IMR-90 (cell line): ENCODE measurements around the gene GNG5. TPM values are rescaled to one million over a fixed set of nuclear protein-coding genes. Genes with fewer than 3 reads are reported as not detected.

Source experiments
- ATAC-seq: fragments of 200-7000 bp; cut with Tn5 transposase; 2 replicates; pipeline ENCODE4 v1.9.1; 2020; ENCODE audit warnings: low read depth, mild to moderate bottlenecking, moderate library complexity
- BruUV-seq: library from RNA; stranded (reverse); fragments of 400-500 nt; replicated peaks from 2 replicates; lab custom pipeline; 2021; lab: Mats Ljungman, UMichigan
- CTCF ChIA-PET: fragments of 300-600 bp; formaldehyde crosslinking; extraction: SDS; loops from one replicate; lab custom pipeline; 2021; ENCODE audit warnings: antibody characterized with exemption; lab: Yijun Ruan, JAX
- POLR2A ChIA-PET: fragments of 300-600 bp; sonication (Branson Sonifier 250); formaldehyde crosslinking; loops from one replicate; lab custom pipeline; 2022; ENCODE audit warnings: antibody characterized with exemption; ENCODE audit not compliant: unreplicated experiment; lab: Charles Lee
- DNase-seq: peaks from one replicate; pipeline ENCODE4 v3.0.0; 2013
- H2AFZ ChIP-seq: replicated peaks from 2 replicates; pipeline ENCODE3; 2013; ENCODE audit warnings: low read length, mild to moderate bottlenecking; ENCODE audit not compliant: poor library complexity
- H2AK5ac ChIP-seq: 2 replicates; pipeline ENCODE4 v1.6.1; 2013; ENCODE audit warnings: low read depth, low read length, inconsistent platforms
- H2AK9ac ChIP-seq: replicated peaks from 2 replicates; pipeline ENCODE3; 2013; ENCODE audit warnings: mild to moderate bottlenecking, low read depth, low read length, moderate library complexity; ENCODE audit not compliant: poor library complexity
- H2BK120ac ChIP-seq: 2 replicates; pipeline ENCODE4 v1.6.1; 2013; ENCODE audit warnings: low read depth, low read length, inconsistent platforms
- H2BK15ac ChIP-seq: 3 replicates; pipeline ENCODE4 v1.6.1; 2013; ENCODE audit warnings: low read depth, low read length, inconsistent platforms
- H2BK20ac ChIP-seq: 2 replicates; pipeline ENCODE4 v1.6.1; 2013; ENCODE audit warnings: low read depth, mild to moderate bottlenecking, inconsistent platforms, low read length, moderate library complexity
- H2BK5ac ChIP-seq: 2 replicates; pipeline ENCODE4 v1.6.1; 2013; ENCODE audit warnings: mild to moderate bottlenecking, low read depth, low read length, inconsistent platforms; ENCODE audit not compliant: poor library complexity, severe bottlenecking
- H3K14ac ChIP-seq: replicated peaks from 2 replicates; pipeline ENCODE4 v1.6.1; 2013; ENCODE audit warnings: low read depth, low read length, inconsistent platforms
- H3K18ac ChIP-seq: 2 replicates; pipeline ENCODE4 v1.6.1; 2013; ENCODE audit warnings: low read depth, low read length, control low read depth
- H3K23ac ChIP-seq: 2 replicates; pipeline ENCODE4 v1.6.1; 2013; ENCODE audit warnings: low read depth, low read length, inconsistent platforms
- H3K27ac ChIP-seq: 2 replicates; pipeline ENCODE4 v1.5.1; 2013; ENCODE audit warnings: mild to moderate bottlenecking, control low read depth, low read length; ENCODE audit not compliant: insufficient read depth
- H3K27me3 ChIP-seq: 2 replicates; pipeline ENCODE4 v1.6.1; 2013; ENCODE audit warnings: low read length; ENCODE audit not compliant: control insufficient read depth, insufficient read depth
- H3K36me3 ChIP-seq: 2 replicates; pipeline ENCODE4 v1.6.1; 2013; ENCODE audit warnings: low read length, mixed read lengths; ENCODE audit not compliant: control insufficient read depth, insufficient read depth
- H3K4ac ChIP-seq: 2 replicates; pipeline ENCODE4 v1.6.1; 2013; ENCODE audit warnings: low read depth, low read length, inconsistent platforms
- H3K4me1 ChIP-seq: 2 replicates; pipeline ENCODE4 v1.6.1; 2013; ENCODE audit warnings: low read length, mixed read lengths; ENCODE audit not compliant: control insufficient read depth, insufficient read depth
- H3K4me2 ChIP-seq: 2 replicates; pipeline ENCODE4 v1.6.1; 2013; ENCODE audit warnings: low read depth, mild to moderate bottlenecking, control low read depth, low read length, moderate library complexity
- H3K4me3 ChIP-seq: 2 replicates; pipeline ENCODE4 v1.5.1; 2013; ENCODE audit warnings: low read depth, mild to moderate bottlenecking, control low read depth, low read length, moderate library complexity; ENCODE audit not compliant: insufficient read depth
- H3K56ac ChIP-seq: 2 replicates; pipeline ENCODE4 v1.6.1; 2013; ENCODE audit warnings: low read length, inconsistent platforms; ENCODE audit not compliant: insufficient read depth; ENCODE audit errors: extremely low read depth
- H3K79me1 ChIP-seq, 2 experiments: 2 replicates each; pipeline ENCODE4 v1.6.1; 2013; ENCODE audit warnings: low read length in 2 of 2, inconsistent platforms in 1 of 2, low read depth in 1 of 2
- H3K9ac ChIP-seq: 2 replicates; pipeline ENCODE4 v1.6.1; 2013; ENCODE audit warnings: low read depth, low read length, control low read depth
- H3K9me1 ChIP-seq: 2 replicates; pipeline ENCODE4 v1.6.1; 2013; ENCODE audit warnings: low read length, inconsistent platforms; ENCODE audit not compliant: insufficient read depth
- H3K9me3 ChIP-seq: 2 replicates; pipeline ENCODE4 v1.6.1; 2013; ENCODE audit warnings: low read length; ENCODE audit not compliant: control insufficient read depth, insufficient read depth
- H4K20me1 ChIP-seq: 2 replicates; pipeline ENCODE4 v1.6.1; 2013; ENCODE audit warnings: low read length, inconsistent platforms; ENCODE audit not compliant: insufficient read depth
- H4K5ac ChIP-seq: 2 replicates; pipeline ENCODE4 v1.6.1; 2013; ENCODE audit warnings: mild to moderate bottlenecking, low read depth, low read length, control low read depth
- H4K8ac ChIP-seq, 2 experiments: 2 replicates each; pipeline ENCODE4 v1.6.1; 2013; ENCODE audit warnings: low read depth in 2 of 2, low read length in 2 of 2, control low read depth in 1 of 2, inconsistent platforms in 1 of 2
- H4K91ac ChIP-seq: 2 replicates; pipeline ENCODE4 v1.6.1; 2013; ENCODE audit warnings: low read depth, low read length, inconsistent platforms; ENCODE audit not compliant: insufficient read depth
- CHD1 ChIP-seq: IDR thresholded peaks from 2 replicates; pipeline ENCODE4 v1.6.1; 2012; ENCODE audit warnings: low read depth, low read length, improper control_type of control experiment
- FOS ChIP-seq: fragments of 150-350 bp; IDR thresholded peaks from 2 replicates; pipeline ENCODE4 v1.6.1; 2016; ENCODE audit warnings: low read depth, low read length
- MAFK ChIP-seq: IDR thresholded peaks from 2 replicates; pipeline ENCODE4 v1.6.1; 2012; ENCODE audit warnings: low read depth, low read length, improper control_type of control experiment
- WGBS, 2 experiments: methylation state at CpG; one replicate each; pipeline versions ENCODE4 v1.1.5 to v1.1.7; 2013; ENCODE audit warnings: missing lambda C conversion rate in 2 of 2; ENCODE audit not compliant: insufficient read length in 1 of 2; ENCODE audit errors: extremely low coverage in 2 of 2; 5-methylcytosine and 5-hydroxymethylcytosine counted together
- dilution Hi-C: fragments of 300-500 bp; cut with HindIII; formaldehyde crosslinking; loops from one replicate; pipeline ENCODE4 v1.14.3; 2018; ENCODE audit warnings: low sequenced_read_pairs; ENCODE audit not compliant: unreplicated experiment
- in situ Hi-C: fragments of 300-500 bp; cut with MboI; formaldehyde crosslinking; loops from 3 replicates; pipeline ENCODE4 v1.14.3; 2019; ENCODE audit warnings: low sequenced_read_pairs, inconsistent platforms, mixed read lengths
- intact Hi-C: fragments of 100-400 bp; cut with micrococcal nuclease; formaldehyde crosslinking; loops from 2 replicates; pipeline ENCODE4 v1.10.0; 2022
- polyA plus RNA-seq, 3 experiments: library from polyadenylated mRNA; depleted of rRNA; stranded (reverse); fragments of >200 nt; gene quantifications; 2 replicates each; pipeline ENCODE4 v1.2.3, GENCODE V29; 2012; ENCODE audit warnings: low replicate concordance in 1 of 3
- total RNA-seq: library from RNA; depleted of rRNA; stranded (reverse); fragments of >200 nt; gene quantifications from 2 replicates; pipeline ENCODE4 v1.2.3, GENCODE V29; 2012

Gene GNG5
- total and polyA plus RNA-seq, 2 of the 4 experiments (the other 2 are of a cell fraction): 36.4 to 128 TPM

GRCh38 chr1:84510165-84510564 lies 3.8 kb upstream of the GNG5 start:
- Histone ChIP-seq H2BK120ac (no peak overlapping the region), H2BK5ac (no peak overlapping the region), H3K27ac (no peak overlapping the region), H4K5ac (no peak overlapping the region), H3K79me1 (peaks cover 4 to 11% of the 10 kb centered on the region in 2 experiments; a peak in 3 of 4 replicates), H2AK5ac (no peak overlapping the region), H3K4me3 (no peak overlapping the region), H3K9ac (no peak overlapping the region), H3K4me2 (no peak overlapping the region), H3K18ac (no peak overlapping the region), H3K27me3 (no peaks in the 10 kb centered on the region), H2AFZ (no peak overlapping the region), H3K4ac (no peak overlapping the region), H3K14ac (no peak overlapping the region), H4K91ac (no peak overlapping the region), H3K23ac (no peak overlapping the region), H3K9me1 (no peaks in the 10 kb centered on the region), H4K20me1 (peaks cover 4% of the 10 kb centered on the region), H4K8ac (no peak overlapping the region), H3K56ac (no peak overlapping the region), H3K4me1 (no peaks in the 10 kb centered on the region), H3K36me3 (no peaks in the 10 kb centered on the region), H3K9me3 (no peaks in the 10 kb centered on the region), H2BK15ac (no peak overlapping the region), H2BK20ac (no peak overlapping the region), H2AK9ac (no peak overlapping the region)
- POLR2A ChIA-PET: no interaction called here
- no peak for DNase-seq
- in situ Hi-C loops: no loop called here
- BruUV-seq: no TSS peak
- no peak for TF ChIP-seq FOS
- peak; percentile 74 for TF ChIP-seq MAFK
- no peak for TF ChIP-seq CHD1
- no peak for ATAC-seq
- no CpG with 5 or more reads among the region's 2 CpGs for WGBS, 2 experiments
- CTCF ChIA-PET: interaction anchor here (1.1 kb wide), 1 partner anchor 25 kb away, joined by 4 read pairs; no protein-coding TSS in a partner anchor
- dilution Hi-C loops: no loop called here
- intact Hi-C loops: no loop called here
